HG03521 (cell line): ENCODE results near the gene STK4.

Source experiments
- ATAC-seq: cut with Tn5 transposase; IDR thresholded peaks from one replicate; pipeline ENCODE4 v1.9.1; 2021; ENCODE audit warnings: mild to moderate bottlenecking, moderate library complexity; ENCODE audit not compliant: unreplicated experiment

STK4 gene

DNA sequence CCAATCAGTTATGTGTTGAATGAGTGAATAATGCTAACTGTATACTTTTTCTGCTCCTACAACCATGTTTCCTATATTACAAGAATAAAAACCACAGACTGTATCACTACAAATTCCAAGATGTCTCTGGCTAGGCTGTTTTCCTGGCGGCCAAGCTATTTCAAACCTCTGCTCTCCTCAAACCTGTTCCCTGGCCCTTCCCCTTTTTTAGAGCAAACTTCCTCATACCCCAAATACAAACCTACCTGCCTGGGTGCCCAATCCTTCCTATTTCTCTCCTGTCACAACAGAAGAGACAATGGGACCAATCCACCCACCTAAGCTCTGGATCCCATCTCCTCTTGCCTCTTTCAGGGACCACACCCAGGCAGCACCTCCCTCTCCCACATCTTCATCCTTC is 13.6 kb upstream of the STK4 start:
- ATAC-seq: no peak

DNA sequence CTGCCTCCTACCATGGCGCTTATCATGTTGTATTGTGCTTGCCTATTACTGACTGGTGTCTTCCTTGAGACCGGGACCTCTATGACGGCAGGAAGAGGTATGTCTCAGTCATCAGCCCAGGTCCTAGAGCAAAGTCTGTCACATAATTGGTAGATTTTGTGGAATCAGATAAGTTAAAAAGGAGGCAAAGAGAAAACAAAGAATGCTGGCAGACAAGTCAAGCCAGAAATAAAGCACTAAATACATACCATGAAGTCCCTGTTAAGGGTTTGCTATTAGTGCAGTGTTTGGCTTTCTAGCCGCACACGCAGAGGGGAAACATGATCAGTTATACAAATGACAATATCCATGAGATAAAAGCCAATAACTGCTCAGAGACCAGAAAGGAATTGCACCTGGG is 12.1 kb upstream of the STK4 start:
- ATAC-seq: no peak

DNA sequence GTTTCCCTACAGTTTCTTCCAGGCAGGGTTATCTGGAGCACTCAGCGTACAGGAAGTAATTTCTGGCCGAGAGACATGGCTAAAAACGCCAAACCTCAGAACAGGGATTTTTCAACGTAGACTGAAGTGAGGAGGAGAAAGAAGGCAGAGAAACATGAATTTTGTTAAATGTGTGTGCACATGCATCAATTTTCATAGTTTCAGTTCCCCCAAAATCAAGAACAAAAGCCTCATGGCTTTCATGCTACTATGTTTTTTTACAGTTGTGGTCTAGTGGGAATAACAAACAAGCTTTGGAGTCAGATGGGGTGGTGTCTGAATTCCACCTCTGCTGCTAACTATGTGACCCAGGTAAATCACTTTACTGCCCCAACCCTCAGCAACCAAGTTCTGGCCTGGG is 11.0 kb upstream of the STK4 start:
- ATAC-seq: no peak

DNA sequence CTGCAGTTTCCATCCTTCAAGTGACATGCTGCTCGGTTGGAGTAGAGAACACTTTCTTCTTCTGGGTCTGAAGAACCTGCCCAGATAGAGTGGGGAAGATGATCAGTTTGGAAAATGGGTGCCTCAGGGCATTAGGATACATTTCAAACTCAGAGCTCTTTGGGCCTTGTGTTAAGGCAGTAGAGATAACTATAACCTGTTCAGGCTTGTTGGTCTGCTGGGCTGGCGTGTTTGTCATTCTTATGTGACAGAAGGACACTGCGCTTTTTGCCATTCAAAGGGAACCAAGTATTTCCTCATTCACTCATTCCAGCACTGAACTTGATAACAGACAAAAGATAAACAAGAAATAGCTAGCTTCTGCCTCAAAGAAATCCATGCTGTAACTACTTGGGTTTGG is 9.9 kb upstream of the STK4 start:
- ATAC-seq: no peak

DNA sequence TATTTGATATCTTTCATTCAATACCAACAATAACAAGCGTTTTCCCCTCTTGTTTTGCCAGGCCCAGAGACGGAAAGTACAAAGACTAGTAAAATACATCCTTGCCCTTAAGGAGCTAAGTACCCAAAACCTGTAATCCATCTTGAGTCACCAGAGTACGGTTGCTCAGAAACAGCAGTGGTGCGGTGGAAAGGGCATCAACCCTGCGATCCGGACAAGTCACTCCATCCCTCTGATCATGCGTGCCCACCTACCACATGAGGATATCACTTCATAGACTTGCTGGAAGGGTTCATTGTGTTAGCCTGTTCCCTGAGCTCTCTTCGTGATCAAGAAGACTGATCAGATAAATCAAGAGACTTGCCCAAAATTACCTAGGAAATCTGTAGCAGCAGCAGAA is 8.0 kb upstream of the STK4 start:
- no peak for ATAC-seq

DNA sequence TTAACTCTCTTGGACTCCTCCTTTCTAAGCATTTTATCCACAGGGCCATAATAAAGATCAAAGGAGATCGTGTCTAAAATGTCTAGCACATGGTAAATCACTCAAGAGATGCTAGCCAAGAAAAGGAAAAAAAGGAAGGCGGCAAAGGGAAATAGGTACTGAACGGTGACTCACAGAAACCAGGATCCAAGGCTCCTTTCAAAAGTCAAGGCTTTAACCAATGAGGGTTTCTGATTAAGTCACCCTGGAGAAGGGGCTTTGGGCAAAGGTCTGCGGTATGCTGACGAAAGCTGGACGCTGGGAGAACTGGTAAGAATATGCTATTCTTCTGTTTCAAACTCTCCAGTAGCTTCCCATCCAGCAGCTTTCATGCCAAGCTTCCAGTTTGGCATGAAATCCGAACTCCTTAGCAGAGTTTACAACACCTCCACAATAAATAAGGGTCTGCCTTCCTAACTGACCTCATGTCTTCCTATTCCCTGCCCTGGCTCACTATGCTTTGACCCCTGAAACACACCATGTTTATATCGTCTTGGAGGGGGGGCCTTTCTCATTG is 7.2 kb upstream of the STK4 start:
- ATAC-seq: no peak

DNA sequence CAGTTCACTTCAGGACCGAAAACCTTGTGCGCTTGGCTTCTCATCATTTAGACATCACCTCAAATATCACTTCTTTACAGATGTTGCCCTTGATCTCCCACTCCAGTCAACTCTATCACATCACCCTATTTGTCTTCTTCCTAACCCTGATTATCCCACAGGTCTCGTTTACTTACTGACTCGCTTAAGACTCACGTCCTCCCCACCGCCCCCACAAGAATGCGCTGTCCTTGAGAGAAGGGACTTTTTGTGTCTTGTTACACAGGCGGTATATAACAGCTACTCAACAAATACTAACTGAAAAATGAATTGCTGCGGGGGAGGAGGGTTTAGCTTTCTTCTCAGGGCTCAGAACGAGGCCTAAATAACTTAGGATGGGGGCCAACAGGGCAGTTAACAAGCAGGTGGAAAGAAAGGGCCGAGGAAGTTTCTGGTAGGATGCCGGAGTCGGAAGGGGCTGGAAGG is 6.6 kb upstream of the STK4 start:
- ATAC-seq: no peak

DNA sequence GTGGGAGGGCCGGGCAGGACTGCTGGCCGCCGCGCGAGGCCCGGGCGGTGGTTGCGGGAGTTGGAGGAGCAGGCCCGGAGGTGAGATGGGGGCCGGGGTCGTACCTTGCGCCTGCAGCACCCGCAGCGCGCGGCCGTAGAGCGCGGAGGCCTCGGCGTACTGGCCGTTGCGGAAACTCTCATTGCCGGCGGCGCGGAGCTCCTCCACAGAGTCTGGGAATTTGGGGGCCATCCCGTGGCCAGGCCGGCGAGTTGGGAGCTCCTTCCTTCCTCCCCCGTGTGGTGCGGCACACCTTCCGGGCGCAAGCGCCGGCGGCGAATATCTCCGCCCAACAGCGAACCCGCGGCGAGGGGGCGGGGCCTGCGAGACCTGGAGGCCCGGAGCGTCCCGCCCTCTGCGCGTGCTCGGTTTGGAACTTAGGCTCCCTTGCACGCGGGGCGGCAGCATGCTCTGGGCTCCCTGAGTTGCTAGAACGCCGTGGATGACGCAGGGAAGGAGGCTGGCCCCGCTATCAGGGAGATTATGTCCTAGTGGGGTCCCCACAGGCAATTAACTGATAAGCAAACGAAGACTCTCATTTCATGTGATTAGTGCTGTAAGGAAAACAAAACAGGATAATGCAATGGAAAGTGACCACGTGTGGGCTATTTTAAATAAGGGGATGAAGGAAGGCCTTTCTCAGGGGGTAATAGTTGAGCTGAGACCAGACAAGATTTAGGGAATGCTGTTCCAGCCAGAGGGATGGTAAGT is 6.0 kb upstream of the STK4 start, which contains the start of gene TOMM34:
Gene TOMM34, minus strand, starts transcription at position 295 of the 750 bp plus-strand sequence. Its CDS starts 64 bp downstream, at position 231.
- peak; percentile 76 for ATAC-seq

DNA sequence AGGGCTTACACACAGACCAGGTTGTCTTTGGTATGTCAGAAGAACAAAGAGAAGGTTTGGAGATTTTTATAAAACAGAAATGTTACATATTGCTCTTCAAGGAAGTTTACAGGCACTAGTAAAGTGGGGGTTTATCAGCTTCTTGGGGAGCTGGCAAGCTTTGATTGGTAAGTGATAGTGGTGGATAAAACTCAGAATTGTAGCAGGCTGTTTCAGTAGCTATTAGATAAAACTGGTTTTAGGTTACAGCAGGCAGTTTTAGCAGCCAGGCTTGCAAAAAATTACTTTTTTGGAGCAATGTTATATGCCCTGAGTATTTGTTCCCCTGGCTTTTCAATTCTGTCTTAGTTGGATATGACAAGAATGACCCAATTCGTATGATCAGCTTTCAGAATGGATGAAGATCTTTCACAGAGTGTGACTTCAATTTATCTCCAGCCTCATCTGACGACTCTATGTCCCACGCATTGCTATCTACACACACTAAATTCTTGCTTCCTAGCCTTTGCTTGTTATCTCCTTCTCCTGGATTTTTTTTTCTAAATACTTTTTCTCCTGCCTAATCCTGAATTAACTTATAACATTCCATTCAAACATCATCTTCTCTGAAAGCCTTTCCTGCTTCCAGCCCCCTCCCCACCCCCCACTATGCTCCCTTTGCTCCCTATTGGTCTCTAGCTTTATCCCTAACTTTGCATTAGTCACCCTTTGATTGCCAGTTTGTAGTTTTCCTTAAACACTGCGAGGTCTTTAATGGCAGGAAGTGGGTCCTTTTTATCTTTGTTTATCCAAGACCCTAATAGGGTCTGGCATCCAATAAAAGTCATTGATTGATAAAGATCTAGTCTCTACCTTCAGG is 5.1 kb upstream of the STK4 start:
- ATAC-seq: no peak

DNA sequence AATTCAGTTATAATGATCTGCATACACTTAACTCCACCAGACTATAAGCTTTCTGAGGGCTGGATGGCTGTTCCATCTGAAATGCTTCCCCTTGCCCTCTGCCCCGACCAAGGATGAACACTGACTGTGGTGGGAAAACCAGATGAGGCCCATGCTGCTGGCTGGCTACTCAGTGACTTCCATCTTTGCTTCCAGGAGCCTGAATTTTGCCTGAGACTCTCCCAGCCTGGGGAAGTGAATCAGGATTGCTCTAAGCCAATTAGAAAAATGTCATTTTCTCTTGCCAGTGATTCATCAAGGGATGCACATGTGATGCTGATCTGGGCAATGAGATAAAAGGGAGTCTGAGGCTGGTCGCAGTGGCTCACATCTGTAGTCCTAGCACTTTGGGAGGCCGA is 4.4 kb upstream of the STK4 start:
- no peak for ATAC-seq

DNA sequence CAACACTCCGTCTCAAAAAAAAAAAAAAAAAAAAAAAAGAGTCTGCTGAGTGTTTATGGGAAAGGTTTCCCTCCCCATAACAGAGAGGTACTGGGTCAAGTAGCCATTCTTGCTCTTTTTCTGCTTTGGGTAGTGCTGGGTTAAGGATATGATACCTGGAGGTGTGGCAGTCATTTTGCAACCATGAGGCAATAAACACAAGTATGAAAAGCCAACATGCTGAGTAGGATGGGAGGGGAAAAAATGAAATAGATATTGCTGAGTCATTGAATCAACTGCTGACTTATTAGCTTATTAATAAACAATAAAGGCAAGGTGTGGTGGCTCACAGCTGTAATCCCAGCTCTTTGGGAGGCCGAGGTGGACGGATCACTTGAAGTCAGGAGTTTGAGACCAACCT is 3.8 kb upstream of the STK4 start:
- ATAC-seq: no peak

DNA sequence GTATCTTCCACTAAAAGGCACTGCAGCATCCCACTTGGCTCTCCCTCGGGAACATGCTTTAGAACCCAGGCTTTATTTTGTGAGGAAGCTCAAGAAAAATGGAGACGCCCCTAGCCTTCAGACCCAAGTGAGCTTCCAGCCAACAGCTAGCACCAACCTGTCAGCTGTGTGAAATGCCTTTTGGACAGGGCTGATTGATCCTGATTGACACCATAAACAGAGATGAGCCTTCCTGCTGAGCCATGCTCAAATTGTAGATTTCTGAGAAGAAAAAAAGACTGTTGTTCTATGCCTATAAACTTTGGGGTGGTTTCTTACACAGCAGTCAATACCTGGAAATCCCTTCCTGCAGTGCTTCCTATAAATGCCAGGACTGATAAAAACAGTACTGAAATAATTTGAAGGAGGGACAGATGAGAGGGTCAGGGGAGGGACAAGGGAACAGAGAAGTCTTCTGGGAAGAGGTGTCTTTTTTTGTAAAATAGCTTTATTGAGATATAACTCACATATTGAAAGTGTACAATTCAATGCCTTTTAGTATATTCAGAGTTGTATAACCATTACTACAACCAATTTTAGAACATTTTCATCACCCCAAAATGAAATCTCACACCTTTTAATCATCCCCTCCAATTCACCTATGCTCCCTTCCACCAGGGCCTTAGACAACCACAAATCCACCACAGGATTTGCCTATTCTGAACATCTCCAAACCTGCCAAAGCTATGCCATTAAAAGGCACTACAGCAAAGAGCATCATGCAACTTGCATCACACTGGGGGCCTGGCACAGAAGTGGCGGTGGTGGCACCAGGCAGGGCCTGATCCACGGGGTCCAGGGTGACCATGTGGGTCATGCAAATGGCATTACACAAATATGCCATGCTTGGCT is 2.7 kb upstream of the STK4 start:
- ATAC-seq: no peak

DNA sequence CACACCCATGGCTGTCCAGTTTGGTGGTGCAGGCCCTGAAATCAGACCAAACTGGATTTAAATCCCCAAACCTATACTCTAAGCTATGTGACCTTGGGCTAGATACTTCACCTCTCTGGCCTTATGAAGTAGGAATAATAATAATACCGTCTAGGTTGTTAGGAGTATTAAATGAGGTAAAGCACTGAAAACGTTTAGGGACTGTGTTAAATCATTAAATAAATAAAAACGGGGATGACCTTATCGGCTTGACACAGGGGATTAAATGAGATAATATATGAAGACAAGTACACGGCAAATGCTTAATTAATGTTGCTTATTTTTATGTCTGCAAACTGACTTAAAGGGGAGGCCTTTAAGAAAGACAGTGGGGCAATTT is 672 bp upstream of the STK4 start:
- no peak for ATAC-seq

DNA sequence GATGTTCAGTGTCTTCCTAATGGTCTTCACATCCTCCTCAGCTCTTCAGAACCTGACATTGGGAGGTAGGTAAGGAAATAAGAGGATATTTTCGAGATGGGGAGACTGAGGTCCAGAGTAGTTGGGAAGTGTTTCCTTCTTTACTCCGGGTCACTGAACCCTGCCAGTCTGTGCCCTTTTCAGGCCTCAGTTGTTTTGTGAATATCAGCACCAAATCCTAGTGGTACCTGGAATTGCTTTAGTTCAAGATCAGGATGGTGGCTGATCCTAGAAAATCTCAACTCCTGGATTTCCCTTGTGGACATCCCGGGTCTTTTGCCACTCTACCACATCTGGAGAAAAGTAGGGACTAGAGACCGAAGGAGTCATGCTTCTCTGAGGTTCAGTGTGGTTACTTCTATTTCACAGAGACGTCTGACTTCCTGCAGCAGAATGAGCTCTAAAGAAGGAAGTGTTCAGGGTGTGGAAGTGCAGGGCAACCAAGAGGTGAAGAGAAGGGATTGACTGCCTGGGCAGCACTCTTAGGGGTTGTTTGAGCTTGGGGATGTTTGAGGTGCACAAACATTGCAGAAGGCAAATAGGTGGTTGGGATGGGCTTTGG is 995 bp downstream of the STK4 start:
- ATAC-seq: no peak

DNA sequence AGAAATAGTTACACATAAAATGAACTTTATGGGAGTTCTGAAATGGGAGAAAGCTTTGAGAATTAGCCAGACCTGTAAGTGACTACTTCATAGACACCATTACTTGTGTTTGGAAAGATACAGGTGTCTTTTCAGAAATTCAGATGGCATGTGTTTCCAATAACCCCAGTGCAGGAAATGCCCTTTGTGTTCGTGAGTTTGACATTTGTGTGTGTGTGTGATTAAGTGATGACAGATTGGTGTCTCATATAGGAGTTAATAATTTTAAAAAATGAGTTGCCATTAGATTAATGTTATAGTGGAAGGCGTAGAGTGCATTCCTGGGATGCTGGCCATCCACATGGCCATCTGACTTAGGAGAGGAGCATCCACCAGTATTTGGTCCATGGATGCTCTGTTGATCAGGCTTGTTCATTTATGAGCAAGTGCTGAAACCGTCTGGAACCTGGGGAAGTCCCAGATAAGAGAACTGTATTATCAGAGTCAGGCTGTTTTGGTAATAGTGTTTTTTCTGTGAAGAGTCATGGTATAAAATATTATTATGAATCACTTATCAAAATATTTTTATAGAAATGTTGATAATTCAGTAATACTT is 3.1 kb downstream of the STK4 start:
- ATAC-seq: no peak

DNA sequence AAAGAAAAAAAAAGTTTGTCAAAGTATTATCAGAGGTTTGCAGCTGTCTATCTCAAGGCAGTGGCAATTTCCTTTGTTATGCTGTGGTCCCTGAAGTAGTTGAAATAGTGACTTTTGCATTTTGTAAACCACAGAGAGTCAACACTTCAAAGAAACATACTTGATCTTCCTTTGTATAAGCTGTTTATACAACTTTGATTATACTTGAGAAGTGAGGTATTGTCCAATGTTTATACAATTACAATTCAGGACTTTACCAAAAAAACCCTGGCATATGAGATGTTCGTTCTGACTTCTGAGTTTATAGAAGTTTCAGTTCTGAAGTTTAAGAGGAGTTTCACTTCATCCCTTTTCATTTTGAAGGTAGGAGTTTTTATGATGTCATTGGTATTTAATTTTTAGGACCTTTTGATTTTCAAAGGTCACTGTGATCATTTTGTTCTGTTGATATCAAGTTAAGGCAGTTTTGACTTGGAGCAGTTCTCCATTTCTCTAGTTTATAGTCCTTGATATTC is 4.0 kb downstream of the STK4 start:
- no peak for ATAC-seq

DNA sequence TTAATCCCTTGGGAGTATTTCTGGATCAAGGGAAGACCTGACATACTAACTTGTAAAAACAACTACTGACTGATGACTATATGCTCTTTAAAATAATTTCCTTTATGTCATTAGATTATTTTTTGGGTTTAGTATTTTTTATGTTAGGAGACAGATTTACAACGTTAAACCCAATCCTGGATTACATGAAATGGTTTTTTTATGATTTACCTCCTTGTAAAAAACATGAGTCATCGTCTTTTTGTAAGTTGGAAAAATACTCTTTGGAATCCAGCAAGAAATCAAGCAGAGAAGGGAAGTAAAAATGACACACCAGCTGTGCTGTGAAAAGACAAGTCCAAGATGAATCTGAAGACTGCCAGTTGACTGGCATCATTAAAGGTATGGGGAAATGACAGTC is 6.7 kb downstream of the STK4 start:
- ATAC-seq: no peak

DNA sequence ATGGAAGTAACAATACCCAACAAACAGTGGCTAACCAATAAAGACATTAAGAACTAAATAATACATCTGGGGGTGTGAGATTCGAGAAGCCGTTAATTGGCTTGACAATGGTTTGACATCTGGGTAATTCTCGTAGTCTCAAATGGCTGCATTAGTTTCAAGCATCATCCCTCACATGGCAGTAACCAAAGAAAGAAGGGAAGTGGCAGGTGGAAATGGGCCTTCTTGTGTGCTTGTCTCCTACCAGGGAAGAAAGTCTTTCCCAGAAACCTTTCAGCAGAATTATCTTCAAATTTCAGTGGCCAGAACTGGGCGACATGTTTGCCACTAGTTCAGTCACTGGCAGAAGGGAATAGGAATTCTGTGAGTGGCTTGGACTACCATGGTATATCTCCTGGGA is 10.4 kb downstream of the STK4 start:
- ATAC-seq: no peak

DNA sequence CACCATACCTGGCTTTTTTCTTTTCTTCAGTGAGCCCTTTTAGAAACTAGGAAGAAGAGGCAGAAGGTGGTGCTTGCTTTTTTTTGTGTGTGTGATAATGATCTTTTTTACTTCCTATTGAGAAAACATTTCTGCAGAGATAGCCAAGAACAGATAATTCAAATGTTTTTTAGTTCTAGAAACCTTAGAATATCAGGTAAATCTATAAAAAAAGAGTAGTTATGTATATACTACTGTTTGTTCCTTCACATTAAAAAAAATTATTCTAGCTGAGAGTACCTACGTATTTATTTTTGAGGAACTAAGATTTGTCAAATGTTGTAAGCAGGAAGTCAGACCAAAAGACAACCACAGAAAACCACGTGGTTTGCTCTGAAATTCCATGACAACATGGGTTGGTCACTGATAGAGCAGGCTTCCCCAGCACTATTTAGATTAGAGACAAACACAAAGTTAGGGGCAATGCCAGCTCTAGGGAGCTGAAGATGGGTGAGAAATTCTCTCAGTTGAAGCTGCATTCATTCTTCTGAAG is 12.8 kb downstream of the STK4 start:
- peak; percentile 87 for ATAC-seq
